Ovary (tissue), 9 donors: ENCODE results near the gene TMEM59L. TPM values are rescaled to one million over a fixed set of nuclear protein-coding genes. Genes with fewer than 3 reads are reported as not detected.

Source experiments
- DNase-seq, 5 donors: peaks; one replicate each; pipeline ENCODE4 v3.0.0-alpha.2; 2019 to 2020
- H3K27ac ChIP-seq, 2 donors: fragments of 200-600 bp; one replicate each; pipeline versions ENCODE4 v1.5.1 to v1.8.0; 2019 to 2022
- H3K27me3 ChIP-seq: fragments of 200-600 bp; one replicate; pipeline ENCODE4 v1.8.0; 2022
- H3K36me3 ChIP-seq: fragments of 200-600 bp; sonication (generic); one replicate; pipeline ENCODE4 v1.5.1; 2019
- H3K4me1 ChIP-seq: one replicate; pipeline ENCODE4 v1.8.1; 2013; ENCODE audit warnings: mild to moderate bottlenecking, moderate library complexity; ENCODE audit not compliant: insufficient read depth
- H3K4me3 ChIP-seq: fragments of 200-600 bp; sonication (generic); one replicate; pipeline ENCODE4 v1.5.1; 2017
- H3K9me3 ChIP-seq, 2 donors: fragments of 200-600 bp in 1 of 2; sonication (generic) in 1 of 2; one replicate each; pipeline versions ENCODE4 v1.5.1 to v1.8.1; 2013 to 2019; ENCODE audit warnings: mild to moderate bottlenecking in 1 of 2, moderate library complexity in 1 of 2
- EP300 ChIP-seq: sonication (generic); formaldehyde crosslinking; IDR thresholded peaks from one replicate; pipeline ENCODE4 v1.6.1; 2017; ENCODE audit warnings: antibody characterized with exemption
- POLR2A ChIP-seq: fragments of 450-650 bp; IDR thresholded peaks from one replicate; pipeline ENCODE4 v1.6.1; 2017; ENCODE audit warnings: antibody characterized with exemption, mild to moderate bottlenecking, moderate library complexity
- WGBS, 3 donors: extraction: QIAGEN DNeasy Blood & Tissue Kit in 1 of 3; methylation state at CpG; one replicate each; pipeline versions ENCODE4 v1.1.5 to v1.1.7; 2013 to 2017; 5-methylcytosine and 5-hydroxymethylcytosine counted together
- intact Hi-C, 4 donors: fragments of 100-400 bp; cut with DNase I; formaldehyde crosslinking; loops; one replicate each; pipeline versions ENCODE4 v1.11.0 to v1.15.1; 2022 to 2023
- polyA plus RNA-seq, 2 donors: library from polyadenylated mRNA; stranded (reverse); fragments of 200-250 nt in 1 of 2; fragments of 350-450 nt in 1 of 2; fragmentation: Illumina TruSeq in 1 of 2; extraction: RNeasy Lipid Tissue Mini Kit (QIAGEN cat#74804) in 1 of 2; gene quantifications; one replicate each; pipeline ENCODE4 v1.2.3, GENCODE V29; 2013 to 2014
- small RNA-seq: library from RNA; depleted of rRNA; stranded (forward); fragments of <200 nt; gene quantifications from one replicate; pipeline ENCODE3, GENCODE V24; 2016
- total RNA-seq, 7 donors: library from RNA; depleted of rRNA in 2 of 7; stranded (reverse); fragments of >200 nt in 2 of 7; fragmentation: NEBNext Ultra II Directional in 3 of 7; extraction: Animal tissue kit (Norgen Biotek cat#: 25700) in 3 of 7; gene quantifications; one replicate each; pipeline versions ENCODE4 v1.1.0 to v1.2.4, GENCODE V29; 2016 to 2023
- TF ChIP-seq, protein P1 (sequence below), 3 donors: fragments of 450-650 bp in 2 of 3; fragments of 200-600 bp in 1 of 3; IDR thresholded peaks; one replicate each; pipeline versions ENCODE4 v1.5.1 to v1.8.0; 2016 to 2022; ENCODE audit warnings: antibody characterized with exemption in 3 of 3, mild to moderate bottlenecking in 1 of 3
- donor health status: DM: no; HTN: no; CAD: no; lungs with moderate emphysema.
- donor health status: DM: no; HTN: no; CAD: no.
- donor health status: Bipolar disorder and iron deficiency.
- donor health status: DM: yes; HTN: yes; CAD: no.
- donor health status: DM: no; HTN: no; CAD: no.
- donor health status: DM: yes; HTN: yes; CAD: no.

The TMEM59L gene
- total and polyA plus RNA-seq, 9 donors: 0.20 to 0.53 (median 0.51) TPM; not detected in 4

DNA sequence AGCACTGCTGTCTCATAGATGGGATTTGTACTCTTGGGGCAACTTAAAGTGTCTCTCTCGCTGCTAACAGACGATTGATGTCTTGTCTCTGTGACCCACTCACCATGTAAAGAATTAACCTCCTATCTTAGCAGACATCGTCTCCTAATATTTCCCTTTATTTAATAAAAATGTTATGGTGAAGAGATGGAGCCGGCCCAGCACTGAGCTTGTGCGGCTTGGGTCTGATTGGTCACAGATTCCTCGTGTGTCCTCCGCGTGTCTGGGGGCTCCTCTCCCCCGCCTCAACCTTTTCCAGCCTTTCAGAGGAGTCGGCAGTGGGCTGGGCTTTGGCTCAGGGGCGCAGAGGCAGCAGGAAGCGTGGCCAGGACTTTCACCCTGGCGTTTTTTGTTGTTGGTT lies 57.6 kb downstream of the TMEM59L start:
- intact Hi-C loops: loop anchor here in 1 of 4 donors (10.0 kb wide), 1 partner anchor 76 kb away; no protein-coding TSS in a partner anchor
- Histone ChIP-seq H3K27me3 (no peaks in the 10 kb centered on the region), H3K4me1 (peaks cover 2% of the 10 kb centered on the region), H3K27ac (no peak overlapping the region), H3K4me3 (no peak overlapping the region), H3K36me3 (no peaks in the 10 kb centered on the region), H3K9me3 (no peaks in the 10 kb centered on the region)
- TF ChIP-seq POLR2A: no peak
- no peak for TF ChIP-seq EP300
- TF ChIP-seq, protein P1, sequence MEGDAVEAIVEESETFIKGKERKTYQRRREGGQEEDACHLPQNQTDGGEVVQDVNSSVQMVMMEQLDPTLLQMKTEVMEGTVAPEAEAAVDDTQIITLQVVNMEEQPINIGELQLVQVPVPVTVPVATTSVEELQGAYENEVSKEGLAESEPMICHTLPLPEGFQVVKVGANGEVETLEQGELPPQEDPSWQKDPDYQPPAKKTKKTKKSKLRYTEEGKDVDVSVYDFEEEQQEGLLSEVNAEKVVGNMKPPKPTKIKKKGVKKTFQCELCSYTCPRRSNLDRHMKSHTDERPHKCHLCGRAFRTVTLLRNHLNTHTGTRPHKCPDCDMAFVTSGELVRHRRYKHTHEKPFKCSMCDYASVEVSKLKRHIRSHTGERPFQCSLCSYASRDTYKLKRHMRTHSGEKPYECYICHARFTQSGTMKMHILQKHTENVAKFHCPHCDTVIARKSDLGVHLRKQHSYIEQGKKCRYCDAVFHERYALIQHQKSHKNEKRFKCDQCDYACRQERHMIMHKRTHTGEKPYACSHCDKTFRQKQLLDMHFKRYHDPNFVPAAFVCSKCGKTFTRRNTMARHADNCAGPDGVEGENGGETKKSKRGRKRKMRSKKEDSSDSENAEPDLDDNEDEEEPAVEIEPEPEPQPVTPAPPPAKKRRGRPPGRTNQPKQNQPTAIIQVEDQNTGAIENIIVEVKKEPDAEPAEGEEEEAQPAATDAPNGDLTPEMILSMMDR (IDR thresholded peaks at IDR 0.05): no peak
- WGBS, 3 donors: 66 to 79% (median 78%) methylated on average over 13 of the region's 13 CpGs
- DNase-seq: no peak

Small RNA genes within 50 kb of the gene (small RNA-seq; reads per million reads assigned to genes)
- gene RN7SL155P: not detected

Other genes with a start within 250 kb of the TMEM59L start
- gene GDF15, start 226.7 kb upstream of the TMEM59L start, total RNA-seq: 10 to 100 TPM in 2 of 7 donors, 1 to 10 TPM in 5; 1.5 to 20.9 (median 3.7) TPM
- gene GDF15, start 226.7 kb upstream of the TMEM59L start, polyA plus RNA-seq: 1 to 10 TPM in 1 of 2 donors, under 1 TPM in 1; 0.67 to 2.7 TPM
- 1 to 10 TPM; 1.8 to 9.2 (median 2.4) TPM for gene LRRC25, start 215.2 kb upstream of the TMEM59L start, total RNA-seq
- 1 to 10 TPM; 1.4 to 3.2 TPM for gene LRRC25, start 215.2 kb upstream of the TMEM59L start, polyA plus RNA-seq
- 100 to 1,000 TPM in 2 of 7 donors, 10 to 100 TPM in 5; 58.9 to 124 (median 88.3) TPM for gene SSBP4, start 193.5 kb upstream of the TMEM59L start, total RNA-seq
- 10 to 100 TPM in 1 of 2 donors, 1 to 10 TPM in 1; 4.6 to 90.3 TPM for gene SSBP4, start 193.5 kb upstream of the TMEM59L start, polyA plus RNA-seq
- gene ISYNA1, start 174.7 kb upstream of the TMEM59L start, total RNA-seq: 100 to 1,000 TPM in 6 of 7 donors, 10 to 100 TPM in 1; 45.2 to 345 (median 217) TPM
- gene ISYNA1, start 174.7 kb upstream of the TMEM59L start, polyA plus RNA-seq: 100 to 1,000 TPM in 1 of 2 donors, 1 to 10 TPM in 1; 9.6 to 144 TPM
- gene ELL, start 90.8 kb upstream of the TMEM59L start, total RNA-seq: 10 to 100 TPM in 6 of 7 donors, 1 to 10 TPM in 1; 9.8 to 22.3 (median 19.8) TPM
- gene ELL, start 90.8 kb upstream of the TMEM59L start, polyA plus RNA-seq: 10 to 100 TPM in 1 of 2 donors, 1 to 10 TPM in 1; 1.6 to 12.3 TPM
- 100 to 1,000 TPM; 198 to 354 (median 290) TPM for gene FKBP8, start 69.3 kb upstream of the TMEM59L start, total RNA-seq
- 100 to 1,000 TPM in 1 of 2 donors, 10 to 100 TPM in 1; 14.1 to 319 TPM for gene FKBP8, start 69.3 kb upstream of the TMEM59L start, polyA plus RNA-seq
- gene KXD1, start 55.0 kb upstream of the TMEM59L start, total RNA-seq: 10 to 100 TPM; 63.5 to 76.7 (median 65.9) TPM
- gene KXD1, start 55.0 kb upstream of the TMEM59L start, polyA plus RNA-seq: 10 to 100 TPM; 52.0 to 78.3 TPM
- 1,000 to 10,000 TPM; 1,269 to 1,882 (median 1,382) TPM for gene UBA52, start 41.0 kb upstream of the TMEM59L start, total RNA-seq
- gene UBA52, start 41.0 kb upstream of the TMEM59L start, polyA plus RNA-seq: 1,000 to 10,000 TPM; 1,409 to 1,581 TPM
- gene REX1BD, start 24.1 kb upstream of the TMEM59L start, total RNA-seq: 100 to 1,000 TPM in 2 of 7 donors, 10 to 100 TPM in 5; 46.5 to 146 (median 66.7) TPM
- gene REX1BD, start 24.1 kb upstream of the TMEM59L start, polyA plus RNA-seq: 10 to 100 TPM in 1 of 2 donors, 1 to 10 TPM in 1; 5.3 to 89.2 TPM
- 1 to 10 TPM in 2 of 7 donors, under 1 TPM in 2, not detected in 3; 0.51 to 1.1 (median 1.0) TPM for gene CRLF1, start 6.1 kb upstream of the TMEM59L start, total RNA-seq
- gene CRLF1, start 6.1 kb upstream of the TMEM59L start, polyA plus RNA-seq: 1 to 10 TPM in 1 of 2 donors, under 1 TPM in 1; 0.83 to 1.2 TPM
- 10 to 100 TPM in 5 of 7 donors, 1 to 10 TPM in 2; 4.6 to 24.0 (median 15.7) TPM for gene KLHL26, start 24.2 kb downstream of the TMEM59L start, total RNA-seq
- 1 to 10 TPM; 1.6 to 5.7 TPM for gene KLHL26, start 24.2 kb downstream of the TMEM59L start, polyA plus RNA-seq
- gene CRTC1, start 70.8 kb downstream of the TMEM59L start, total RNA-seq: 10 to 100 TPM in 5 of 7 donors, 1 to 10 TPM in 2; 2.4 to 19.5 (median 14.6) TPM
- gene CRTC1, start 70.8 kb downstream of the TMEM59L start, polyA plus RNA-seq: 1 to 10 TPM; 2.3 to 8.4 TPM
- gene COMP, start 178.4 kb downstream of the TMEM59L start, total RNA-seq: under 1 TPM in 4 of 7 donors, not detected in 3; 0.17 to 0.92 (median 0.52) TPM
- gene COMP, start 178.4 kb downstream of the TMEM59L start, polyA plus RNA-seq: under 1 TPM; 0.08 to 0.35 TPM
- gene UPF1, start 219.1 kb downstream of the TMEM59L start, total RNA-seq: 10 to 100 TPM; 38.0 to 89.0 (median 62.0) TPM
- gene UPF1, start 219.1 kb downstream of the TMEM59L start, polyA plus RNA-seq: 10 to 100 TPM; 35.4 to 37.1 TPM